HUDEP-2 (cell line): ENCODE measurements around the gene SMC1B.
"Not testable (repeated sequence)": the region's sequence is repeated elsewhere in the genome, so short reads cannot be mapped to it uniquely, and the experiment has no call there.

ENCODE experiments used
- DNase-seq, 76 experiments: peaks; one replicate each; lab custom pipeline; 2025; ENCODE audit not compliant: unreplicated experiment in 76 of 76; lab: John Stamatoyannopoulos, UW

The SMC1B gene

DNA sequence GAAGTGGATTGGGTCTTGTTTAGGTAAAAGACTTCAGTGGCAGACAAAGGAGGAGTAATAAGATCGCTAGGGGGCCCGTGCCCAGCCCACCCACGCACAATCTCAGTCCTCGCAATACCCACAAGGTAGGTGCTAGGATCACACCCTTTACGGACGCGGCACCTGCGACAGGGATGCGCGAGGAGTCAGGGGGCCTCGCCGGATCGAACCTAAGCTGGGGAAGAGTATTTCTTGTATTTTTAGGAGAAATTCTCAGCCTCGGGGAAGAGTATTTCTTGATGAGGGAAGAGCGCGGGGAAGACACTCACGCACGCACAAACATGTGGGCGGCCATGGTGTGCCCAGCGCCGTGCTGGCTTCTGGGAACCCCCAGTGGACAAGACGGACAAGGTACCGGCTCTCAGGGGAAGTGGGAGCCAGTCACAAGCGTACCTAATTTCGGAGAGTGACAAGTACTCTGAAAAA lies 104.4 kb downstream of the SMC1B start:
- DNase-seq = peak in 1 of 76 experiments; percentile 15

- DNase-seq = no peak
Observed at GRCh38 chr22:45308391-45308956, 104.9 kb downstream of the SMC1B start.

DNA sequence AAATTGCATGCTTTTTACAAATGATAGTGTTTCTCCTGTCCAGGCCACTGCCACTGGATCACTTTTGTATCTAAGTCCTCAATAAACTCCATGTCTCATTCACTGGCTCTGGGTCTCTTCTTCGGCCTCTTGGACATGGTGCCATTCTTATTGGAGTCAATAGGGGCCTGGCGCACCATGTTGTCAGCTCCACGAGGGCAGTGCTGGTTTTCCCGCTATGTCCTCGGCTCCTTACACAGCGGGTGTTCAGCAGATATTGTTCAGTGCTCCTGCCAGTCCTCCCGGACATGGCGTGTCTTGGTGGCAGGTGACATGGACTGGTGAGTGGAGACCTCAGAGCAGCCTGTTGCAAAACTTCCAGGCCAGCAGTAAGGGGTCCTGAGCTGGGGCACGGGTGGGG lies 107.3 kb downstream of the SMC1B start:
- DNase-seq = no peak

DNA sequence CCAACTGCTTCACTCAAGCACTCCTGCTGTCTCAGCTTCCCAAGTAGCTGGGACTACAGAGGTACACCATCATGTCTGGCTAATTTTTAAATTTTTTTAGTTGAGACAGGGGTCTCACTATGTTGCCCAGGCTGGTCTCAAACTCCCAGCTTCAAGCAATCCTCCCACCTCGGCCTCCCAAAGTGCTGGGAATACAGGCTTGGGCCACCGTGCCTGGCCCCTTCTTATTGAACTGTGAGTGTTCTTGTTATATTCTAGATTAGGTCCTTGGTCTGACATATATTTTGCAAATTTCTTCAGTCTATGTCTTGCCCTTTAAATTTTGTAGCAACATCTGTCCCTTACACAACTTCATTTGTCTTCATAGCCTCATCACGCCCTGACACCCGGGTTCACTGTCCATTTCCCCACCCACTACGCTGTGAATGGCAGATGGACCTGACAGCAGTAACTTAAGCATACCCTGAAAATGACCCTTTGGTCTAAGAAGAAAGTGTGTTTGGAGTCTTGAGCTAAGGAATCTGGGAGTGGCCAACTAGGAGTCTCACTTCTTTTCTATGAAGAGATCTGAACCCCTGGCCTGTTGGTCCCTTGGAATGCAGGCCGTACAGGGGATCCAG lies 107.8 kb downstream of the SMC1B start:
- DNase-seq = no peak

GRCh38 chr22:45304971-45305370 lies 108.4 kb downstream of the SMC1B start:
- DNase-seq = no peak

DNA sequence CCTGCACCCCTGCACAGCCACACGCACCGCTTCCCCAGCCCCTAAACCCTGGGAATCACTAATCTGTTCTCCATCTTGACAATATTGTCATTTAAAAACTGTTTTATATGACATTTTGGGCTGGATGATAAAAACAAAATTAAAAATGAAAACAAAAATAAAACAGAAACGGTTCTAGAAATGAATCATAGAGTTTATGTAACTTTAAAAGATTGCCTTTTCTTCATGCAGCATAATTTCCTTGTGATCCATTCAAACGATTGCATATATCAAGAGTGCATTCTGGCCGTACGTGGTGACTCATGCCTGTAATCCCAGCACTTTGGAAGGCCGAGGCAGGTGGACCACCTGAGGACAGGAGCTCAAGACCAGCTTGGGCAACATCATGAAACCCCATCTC lies 110.2 kb downstream of the SMC1B start:
- no peak for DNase-seq

GRCh38 chr22:45302751-45303150 lies 110.6 kb downstream of the SMC1B start:
- no peak for DNase-seq

- no peak for DNase-seq
Observed at GRCh38 chr22:45298934-45299505, 114.4 kb downstream of the SMC1B start.

DNA sequence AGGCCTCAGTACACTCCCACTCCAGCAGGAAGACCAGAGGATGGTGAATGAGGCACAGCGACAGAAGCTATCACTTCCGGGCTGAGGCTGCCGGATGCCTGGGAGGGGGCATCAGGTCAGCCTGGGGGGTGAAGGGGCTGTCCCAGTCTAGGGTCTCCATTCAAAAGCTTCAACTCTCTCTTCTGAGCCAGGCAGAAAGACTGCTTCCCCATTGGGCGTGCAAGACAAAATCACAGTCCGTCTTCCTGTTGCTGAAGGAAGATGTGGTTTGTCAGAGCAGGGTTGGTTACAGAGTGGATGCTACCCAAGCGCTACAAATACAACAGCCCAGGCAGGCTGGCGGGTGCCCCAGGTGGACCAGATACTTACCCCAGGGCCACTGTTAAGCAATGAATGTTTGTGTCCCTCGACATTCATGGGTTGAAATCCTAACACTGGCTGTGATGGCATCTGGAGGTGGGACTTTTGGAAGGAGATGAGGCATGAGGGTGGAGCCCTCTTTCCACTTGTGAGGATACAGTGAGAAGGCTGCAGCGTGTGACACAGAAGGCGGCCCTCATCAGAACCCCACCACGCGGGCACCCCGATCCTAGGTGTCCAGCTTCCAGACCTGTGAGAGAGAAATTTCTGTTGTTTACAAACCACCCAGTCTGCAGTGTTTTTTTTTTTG lies 116.6 kb downstream of the SMC1B start:
- no peak for DNase-seq

- no peak for DNase-seq
Observed at GRCh38 chr22:45295492-45295891, 117.9 kb downstream of the SMC1B start.

- not testable (repeated sequence) for DNase-seq
Observed at GRCh38 chr22:45295004-45295403, 118.4 kb downstream of the SMC1B start.
